ENCODE measurements around the gene UBA6. TPM values are rescaled to one million over a fixed set of nuclear protein-coding genes. Genes with fewer than 3 reads are reported as not detected.
"Not testable (repeated sequence)": the region's sequence is repeated elsewhere in the genome, so short reads cannot be mapped to it uniquely, and the experiment has no call there.

UBA6 gene
- total RNA-seq, 2 donors from 2014 or later: 22.4 to 28.6 TPM

- H3K27me3 ChIP-seq: no peaks in the 10 kb centered on the region
- peaks cover 23% of the 10 kb centered on the region for H3K36me3 ChIP-seq
- no peak overlapping the region for H3K4me3 ChIP-seq
- no peak overlapping the region for H3K27ac ChIP-seq
- DNase-seq (ENCODE audit: low spot score): no peak
- H3K4me1 ChIP-seq: no peaks in the 10 kb centered on the region
- TF ChIP-seq, protein P1, sequence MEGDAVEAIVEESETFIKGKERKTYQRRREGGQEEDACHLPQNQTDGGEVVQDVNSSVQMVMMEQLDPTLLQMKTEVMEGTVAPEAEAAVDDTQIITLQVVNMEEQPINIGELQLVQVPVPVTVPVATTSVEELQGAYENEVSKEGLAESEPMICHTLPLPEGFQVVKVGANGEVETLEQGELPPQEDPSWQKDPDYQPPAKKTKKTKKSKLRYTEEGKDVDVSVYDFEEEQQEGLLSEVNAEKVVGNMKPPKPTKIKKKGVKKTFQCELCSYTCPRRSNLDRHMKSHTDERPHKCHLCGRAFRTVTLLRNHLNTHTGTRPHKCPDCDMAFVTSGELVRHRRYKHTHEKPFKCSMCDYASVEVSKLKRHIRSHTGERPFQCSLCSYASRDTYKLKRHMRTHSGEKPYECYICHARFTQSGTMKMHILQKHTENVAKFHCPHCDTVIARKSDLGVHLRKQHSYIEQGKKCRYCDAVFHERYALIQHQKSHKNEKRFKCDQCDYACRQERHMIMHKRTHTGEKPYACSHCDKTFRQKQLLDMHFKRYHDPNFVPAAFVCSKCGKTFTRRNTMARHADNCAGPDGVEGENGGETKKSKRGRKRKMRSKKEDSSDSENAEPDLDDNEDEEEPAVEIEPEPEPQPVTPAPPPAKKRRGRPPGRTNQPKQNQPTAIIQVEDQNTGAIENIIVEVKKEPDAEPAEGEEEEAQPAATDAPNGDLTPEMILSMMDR (IDR thresholded peaks at IDR 0.05): no peak
- no peaks in the 10 kb centered on the region for H3K9me3 ChIP-seq
Measured at GRCh38 chr4:67658302-67658701, 42.7 kb downstream of the UBA6 start.

GRCh38 chr4:67651536-67651935 is 49.4 kb downstream of the UBA6 start:
- no peak overlapping the region for H3K4me3 ChIP-seq
- peaks cover 9% of the 10 kb centered on the region for H3K36me3 ChIP-seq
- TF ChIP-seq, protein P1 (IDR thresholded peaks at IDR 0.05): no peak

DNA sequence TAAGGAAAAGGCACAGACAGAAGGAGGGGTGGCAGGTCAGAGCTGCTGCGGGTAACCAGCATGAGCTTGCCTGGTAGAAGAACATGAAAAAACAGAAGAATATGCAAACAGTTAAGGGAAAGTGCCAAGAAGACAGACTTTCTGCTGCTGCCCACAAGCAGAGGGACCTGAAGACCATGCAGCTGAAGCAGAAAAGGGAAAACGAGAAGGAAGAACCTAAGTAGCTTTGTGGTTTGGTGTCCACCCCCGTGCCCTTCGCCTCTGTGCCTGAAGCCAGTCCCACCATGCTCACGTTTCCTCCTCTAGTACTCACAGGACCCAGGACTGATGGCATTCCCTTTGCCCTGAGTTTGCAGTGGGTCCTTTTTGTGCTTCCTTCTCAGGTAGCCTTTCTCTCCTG is 62.8 kb downstream of the UBA6 start:
- no peak for DNase-seq (ENCODE audit: low spot score)
- Histone ChIP-seq H3K27me3 (no peaks in the 10 kb centered on the region), H3K4me3 (no peak overlapping the region), H3K36me3 (peaks cover 17% of the 10 kb centered on the region), H3K27ac (no peak overlapping the region), H3K9me3 (no peaks in the 10 kb centered on the region), H3K4me1 (no peaks in the 10 kb centered on the region)
- TF ChIP-seq, protein P1 (IDR thresholded peaks at IDR 0.05): no peak

More at GRCh38 chr4:67651536-67651935, 49.4 kb downstream of the UBA6 start:
- no peaks in the 10 kb centered on the region for H3K27me3 ChIP-seq
- H3K9me3 ChIP-seq: no peaks in the 10 kb centered on the region
- H3K27ac ChIP-seq: no peak overlapping the region
- DNase-seq (ENCODE audit: low spot score): no peak
- H3K4me1 ChIP-seq: no peaks in the 10 kb centered on the region

DNA sequence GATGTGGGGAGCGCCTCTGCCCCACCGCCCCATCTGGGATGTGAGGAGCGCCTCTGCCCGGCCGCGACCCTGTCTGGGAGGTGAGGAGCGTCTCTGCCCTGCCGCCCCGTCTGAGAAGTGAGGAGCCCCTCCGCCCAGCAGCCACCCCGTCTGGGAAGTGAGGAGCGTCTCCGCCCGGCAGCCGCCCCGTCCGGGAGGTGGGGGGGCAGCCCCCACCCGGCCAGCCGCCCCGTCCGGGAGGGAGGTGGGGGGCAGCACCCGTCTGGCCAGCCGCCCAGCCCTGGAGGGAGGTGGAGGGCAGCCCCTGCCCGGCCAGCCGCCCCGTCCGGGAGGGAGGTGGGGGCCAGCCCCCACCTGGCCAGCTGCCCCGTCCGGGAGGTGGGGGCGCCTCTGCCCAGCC is 64.0 kb downstream of the UBA6 start:
- H3K4me1 ChIP-seq; H3K9me3 ChIP-seq; DNase-seq (ENCODE audit: low spot score); H3K4me3 ChIP-seq; H3K27me3 ChIP-seq; H3K27ac ChIP-seq: not testable (repeated sequence)
- H3K36me3 ChIP-seq: peaks cover 28% of the 10 kb centered on the region

GRCh38 chr4:67635331-67635730 is 65.6 kb downstream of the UBA6 start:
- no peak overlapping the region for H3K27ac ChIP-seq
- no peaks in the 10 kb centered on the region for H3K27me3 ChIP-seq
- no peak overlapping the region for H3K4me3 ChIP-seq
- H3K4me1 ChIP-seq: no peaks in the 10 kb centered on the region
- H3K36me3 ChIP-seq: peaks cover 31% of the 10 kb centered on the region
- no peak for DNase-seq (ENCODE audit: low spot score)
- TF ChIP-seq, protein P1 (IDR thresholded peaks at IDR 0.05): no peak
- H3K9me3 ChIP-seq: no peaks in the 10 kb centered on the region

DNA sequence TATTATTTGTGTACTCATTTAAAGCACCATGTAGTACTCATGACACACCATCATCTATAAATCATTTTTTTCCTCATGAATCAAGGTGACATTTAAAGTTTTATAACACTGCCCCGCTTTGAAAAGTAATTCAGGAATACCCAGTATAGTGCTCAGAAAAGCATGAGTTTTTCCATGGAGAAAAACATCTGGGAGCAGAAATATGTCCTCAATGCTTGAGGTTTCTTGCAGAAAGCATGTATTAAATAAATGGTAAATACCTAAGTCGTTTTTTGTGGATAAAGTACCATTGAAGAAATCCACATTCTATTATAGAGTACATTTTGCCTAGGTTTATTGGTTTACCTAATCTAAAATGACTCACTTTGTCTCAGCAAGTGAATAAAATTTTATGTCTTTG is 66.2 kb downstream of the UBA6 start:
- Histone ChIP-seq H3K9me3 (no peaks in the 10 kb centered on the region), H3K27ac (no peak overlapping the region), H3K36me3 (peaks cover 36% of the 10 kb centered on the region), H3K27me3 (no peaks in the 10 kb centered on the region), H3K4me3 (no peak overlapping the region), H3K4me1 (no peaks in the 10 kb centered on the region)
- DNase-seq (ENCODE audit: low spot score): no peak
- TF ChIP-seq, protein P1 (IDR thresholded peaks at IDR 0.05): no peak
